ENCODE results near the gene SLCO4A1.

DNA sequence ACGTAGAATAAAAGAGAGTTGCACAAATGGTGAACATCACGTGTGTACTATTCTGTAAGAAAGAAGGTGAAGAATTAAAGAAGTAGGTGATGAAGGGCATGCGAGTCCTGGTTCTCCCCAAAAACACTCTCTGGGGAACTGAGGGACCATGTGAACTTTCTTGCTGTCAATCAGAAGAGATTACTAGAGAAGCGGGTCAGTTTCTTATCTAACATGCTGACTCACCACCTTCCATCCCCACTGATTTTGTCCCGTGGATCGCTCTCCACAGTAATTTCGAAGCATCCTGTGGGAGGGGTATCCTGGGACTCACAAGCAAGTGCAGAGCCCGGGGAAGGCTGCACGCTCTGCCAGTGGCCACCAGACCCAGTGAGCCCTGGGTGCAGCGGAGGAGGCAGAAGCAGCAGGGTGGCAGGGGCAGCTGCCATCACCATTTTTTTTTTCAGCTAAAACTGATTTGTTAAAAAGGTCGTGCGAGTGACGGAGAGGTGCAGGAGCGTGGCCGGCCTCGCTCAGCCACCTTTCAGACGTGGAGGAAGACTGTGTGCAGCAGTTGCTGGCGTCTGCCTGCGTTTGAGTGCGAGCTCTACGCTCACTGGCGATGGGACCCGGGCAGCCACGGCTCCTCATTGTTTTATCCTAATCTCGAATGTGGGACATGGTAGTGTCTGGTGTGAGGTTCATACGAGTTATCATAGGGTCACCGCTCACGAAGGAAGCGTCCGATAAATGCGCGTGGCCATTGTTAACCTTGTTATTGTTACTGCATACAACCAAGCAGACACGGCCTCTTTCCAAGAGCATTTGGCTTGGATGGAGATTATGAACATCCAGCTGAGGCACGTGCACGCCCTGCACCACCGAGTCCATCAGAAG, 28.0 kb upstream of the SLCO4A1 start:
- TF ChIP-seq, protein P1, sequence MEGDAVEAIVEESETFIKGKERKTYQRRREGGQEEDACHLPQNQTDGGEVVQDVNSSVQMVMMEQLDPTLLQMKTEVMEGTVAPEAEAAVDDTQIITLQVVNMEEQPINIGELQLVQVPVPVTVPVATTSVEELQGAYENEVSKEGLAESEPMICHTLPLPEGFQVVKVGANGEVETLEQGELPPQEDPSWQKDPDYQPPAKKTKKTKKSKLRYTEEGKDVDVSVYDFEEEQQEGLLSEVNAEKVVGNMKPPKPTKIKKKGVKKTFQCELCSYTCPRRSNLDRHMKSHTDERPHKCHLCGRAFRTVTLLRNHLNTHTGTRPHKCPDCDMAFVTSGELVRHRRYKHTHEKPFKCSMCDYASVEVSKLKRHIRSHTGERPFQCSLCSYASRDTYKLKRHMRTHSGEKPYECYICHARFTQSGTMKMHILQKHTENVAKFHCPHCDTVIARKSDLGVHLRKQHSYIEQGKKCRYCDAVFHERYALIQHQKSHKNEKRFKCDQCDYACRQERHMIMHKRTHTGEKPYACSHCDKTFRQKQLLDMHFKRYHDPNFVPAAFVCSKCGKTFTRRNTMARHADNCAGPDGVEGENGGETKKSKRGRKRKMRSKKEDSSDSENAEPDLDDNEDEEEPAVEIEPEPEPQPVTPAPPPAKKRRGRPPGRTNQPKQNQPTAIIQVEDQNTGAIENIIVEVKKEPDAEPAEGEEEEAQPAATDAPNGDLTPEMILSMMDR (IDR thresholded peaks at IDR 0.05) = no peak
- no peak for TF ChIP-seq POLR2A (IDR thresholded peaks at IDR 0.05)

All from esophagus squamous epithelium (tissue), 4 donors.